Transverse colon (tissue), 4 donors: ENCODE data around the gene TGFB2. TPM values are rescaled to one million over a fixed set of nuclear protein-coding genes. Genes with fewer than 3 reads are reported as not detected.

ENCODE experiments used
- DNase-seq: peaks from one replicate; pipeline ENCODE4 v3.0.0-alpha.2; 2019
- H3K27ac ChIP-seq, 4 donors: fragments of 200-600 bp; sonication (generic); 2 replicates each; pipeline ENCODE4 v1.5.1; 2016 to 2018; ENCODE audit warnings: inconsistent platforms in 4 of 4
- H3K27me3 ChIP-seq: fragments of 200-600 bp; sonication (generic); 2 replicates; pipeline ENCODE4 v1.5.1; 2017; ENCODE audit warnings: inconsistent platforms
- H3K36me3 ChIP-seq, 4 donors: fragments of 200-600 bp; sonication (generic); 2 replicates each; pipeline ENCODE4 v1.5.1; 2017 to 2019; ENCODE audit warnings: inconsistent platforms in 4 of 4
- H3K4me1 ChIP-seq, 4 donors: fragments of 200-600 bp; sonication (generic); 2 replicates each; pipeline ENCODE4 v1.5.1; 2017 to 2020; ENCODE audit warnings: inconsistent platforms in 4 of 4
- H3K4me3 ChIP-seq, 4 donors: fragments of 200-600 bp; sonication (generic); 1 replicate in 1 of 4; 2 replicates in 3 of 4; pipeline versions ENCODE4 v1.5.1 to v1.6.1; 2017 to 2019; ENCODE audit warnings: inconsistent platforms in 4 of 4
- H3K9me3 ChIP-seq, 2 donors: fragments of 200-600 bp; sonication (generic); 2 replicates each; pipeline ENCODE4 v1.5.1; 2017 to 2019; ENCODE audit warnings: inconsistent platforms in 2 of 2
- EP300 ChIP-seq: sonication (generic); formaldehyde crosslinking; IDR thresholded peaks from one replicate; pipeline ENCODE4 v1.6.1; 2017; ENCODE audit warnings: antibody characterized with exemption, low read depth
- POLR2A ChIP-seq: fragments of 450-650 bp; IDR thresholded peaks from one replicate; pipeline ENCODE4 v1.6.1; 2016; ENCODE audit warnings: antibody characterized with exemption, mild to moderate bottlenecking, moderate library complexity
- POLR2AphosphoS5 ChIP-seq, 3 donors: sonication (generic); formaldehyde crosslinking; IDR thresholded peaks; one replicate each; pipeline ENCODE4 v1.6.1; 2016; ENCODE audit warnings: antibody characterized with exemption in 3 of 3
- WGBS, 2 donors: methylation state at CpG; one replicate each; pipeline ENCODE4 v1.1.5; 2018; ENCODE audit warnings: low coverage in 1 of 2; 5-methylcytosine and 5-hydroxymethylcytosine counted together
- in situ Hi-C, 4 donors: fragments of 200-750 bp; cut with MboI; loops; one replicate each; pipeline versions ENCODE4 v1.15.0 to v1.15.1; 2017; ENCODE audit warnings: low sequenced_read_pairs in 3 of 4, low pct_ligation_motif_present in 1 of 4, low pct_unique_long_range_greater_than_20kb in 1 of 4
- intact Hi-C: fragments of 100-400 bp; cut with DNase I; formaldehyde crosslinking; loops from one replicate; pipeline ENCODE4 v1.15.1; 2023; ENCODE audit warnings: low total_unique reads
- total RNA-seq, 4 donors: library from RNA; depleted of rRNA; stranded (reverse); fragments of >200 nt; gene quantifications; one replicate each; pipeline ENCODE4 v1.1.0, GENCODE V29; 2016
- TF ChIP-seq, protein P1 (sequence below), 5 experiments: fragments of 200-600 bp in 3 of 5; fragments of 450-650 bp in 2 of 5; sonication (generic) in 3 of 5; IDR thresholded peaks; 1 replicate in 2 of 5; 2 replicates in 3 of 5; pipeline ENCODE4 v1.5.1; 2016 to 2017; ENCODE audit warnings: antibody characterized with exemption in 5 of 5, inconsistent platforms in 3 of 5, mild to moderate bottlenecking in 2 of 5, moderate library complexity in 1 of 5

The TGFB2 gene
- total RNA-seq, 4 donors from 2014 or later: 0.41 to 2.2 (median 1.1) TPM

DNA sequence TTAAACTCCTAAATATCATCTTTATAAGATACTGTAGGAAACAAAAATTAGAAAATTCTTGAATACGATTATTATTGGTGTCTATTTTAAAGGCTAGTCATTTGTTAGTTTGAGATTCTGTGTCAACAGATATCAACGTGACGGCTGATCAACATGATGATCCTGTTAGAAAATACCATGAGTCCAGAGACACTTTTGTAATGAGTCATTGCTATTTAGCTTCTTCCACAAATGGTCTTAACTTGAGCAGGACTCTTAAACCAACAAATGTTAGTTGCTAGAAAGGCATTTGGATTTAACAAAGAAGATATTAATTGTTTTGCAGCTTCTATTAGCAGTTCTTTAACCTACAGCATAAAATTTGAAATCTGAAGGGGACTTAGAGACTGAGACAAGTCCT is 131.2 kb downstream of the TGFB2 start:
- DNase-seq: no peak
- 53 to 63% methylated on average over 1 to 3 of the region's 3 CpGs for WGBS, 2 donors
- H3K27ac ChIP-seq: peak overlapping the region in 1 of 4 donors; percentile 38
- peaks cover 0 to 10% (median 7%) of the 10 kb centered on the region in 4 donors for H3K4me1 ChIP-seq
- intact Hi-C loops (no loop called here), in situ Hi-C loops (no loop called here)
- H3K9me3 ChIP-seq: no peaks in the 10 kb centered on the region
- H3K27me3 ChIP-seq: no peaks in the 10 kb centered on the region
- no peaks in the 10 kb centered on the region for H3K36me3 ChIP-seq
- no peak for TF ChIP-seq POLR2A
- TF ChIP-seq EP300: no peak
- TF ChIP-seq, protein P1, sequence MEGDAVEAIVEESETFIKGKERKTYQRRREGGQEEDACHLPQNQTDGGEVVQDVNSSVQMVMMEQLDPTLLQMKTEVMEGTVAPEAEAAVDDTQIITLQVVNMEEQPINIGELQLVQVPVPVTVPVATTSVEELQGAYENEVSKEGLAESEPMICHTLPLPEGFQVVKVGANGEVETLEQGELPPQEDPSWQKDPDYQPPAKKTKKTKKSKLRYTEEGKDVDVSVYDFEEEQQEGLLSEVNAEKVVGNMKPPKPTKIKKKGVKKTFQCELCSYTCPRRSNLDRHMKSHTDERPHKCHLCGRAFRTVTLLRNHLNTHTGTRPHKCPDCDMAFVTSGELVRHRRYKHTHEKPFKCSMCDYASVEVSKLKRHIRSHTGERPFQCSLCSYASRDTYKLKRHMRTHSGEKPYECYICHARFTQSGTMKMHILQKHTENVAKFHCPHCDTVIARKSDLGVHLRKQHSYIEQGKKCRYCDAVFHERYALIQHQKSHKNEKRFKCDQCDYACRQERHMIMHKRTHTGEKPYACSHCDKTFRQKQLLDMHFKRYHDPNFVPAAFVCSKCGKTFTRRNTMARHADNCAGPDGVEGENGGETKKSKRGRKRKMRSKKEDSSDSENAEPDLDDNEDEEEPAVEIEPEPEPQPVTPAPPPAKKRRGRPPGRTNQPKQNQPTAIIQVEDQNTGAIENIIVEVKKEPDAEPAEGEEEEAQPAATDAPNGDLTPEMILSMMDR (IDR thresholded peaks at IDR 0.05): no peak
- TF ChIP-seq POLR2AphosphoS5 (IDR thresholded peaks at IDR 0.05): no peak
- no peak overlapping the region for H3K4me3 ChIP-seq

DNA sequence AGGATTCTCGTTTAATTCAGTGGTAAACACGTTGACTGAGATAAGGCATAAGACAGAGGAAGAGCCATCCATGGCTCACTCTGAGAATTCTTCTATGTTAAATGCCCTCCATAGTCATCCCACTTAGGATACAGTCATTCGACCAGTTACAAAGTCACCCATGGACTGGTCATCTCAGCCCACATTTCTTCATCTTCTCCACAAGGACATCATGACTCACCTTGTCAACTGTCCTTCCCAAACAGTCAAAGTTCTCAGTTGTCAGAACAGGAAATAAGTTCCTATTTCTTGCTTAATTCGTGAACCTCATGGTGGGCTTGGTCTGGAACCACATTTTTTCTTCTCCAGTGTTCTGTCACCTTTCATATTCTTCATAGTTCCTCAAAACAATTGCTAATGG is 133.2 kb downstream of the TGFB2 start:
- H3K27me3 ChIP-seq: no peaks in the 10 kb centered on the region
- intact Hi-C loops: no loop called here
- H3K4me3 ChIP-seq: no peak overlapping the region
- 72 to 78% methylated on average over 4 of the region's 4 CpGs for WGBS, 2 donors
- DNase-seq: no peak
- H3K4me1 ChIP-seq: peaks cover 0 to 10% (median 7%) of the 10 kb centered on the region in 4 donors
- no peaks in the 10 kb centered on the region for H3K36me3 ChIP-seq
- in situ Hi-C loops: no loop called here
- H3K9me3 ChIP-seq: no peaks in the 10 kb centered on the region
- TF ChIP-seq, protein P1 (IDR thresholded peaks at IDR 0.05): no peak
- TF ChIP-seq EP300 (no peak), POLR2A (no peak), POLR2AphosphoS5 (IDR thresholded peaks at IDR 0.05) (no peak)
- H3K27ac ChIP-seq: no peak overlapping the region

DNA sequence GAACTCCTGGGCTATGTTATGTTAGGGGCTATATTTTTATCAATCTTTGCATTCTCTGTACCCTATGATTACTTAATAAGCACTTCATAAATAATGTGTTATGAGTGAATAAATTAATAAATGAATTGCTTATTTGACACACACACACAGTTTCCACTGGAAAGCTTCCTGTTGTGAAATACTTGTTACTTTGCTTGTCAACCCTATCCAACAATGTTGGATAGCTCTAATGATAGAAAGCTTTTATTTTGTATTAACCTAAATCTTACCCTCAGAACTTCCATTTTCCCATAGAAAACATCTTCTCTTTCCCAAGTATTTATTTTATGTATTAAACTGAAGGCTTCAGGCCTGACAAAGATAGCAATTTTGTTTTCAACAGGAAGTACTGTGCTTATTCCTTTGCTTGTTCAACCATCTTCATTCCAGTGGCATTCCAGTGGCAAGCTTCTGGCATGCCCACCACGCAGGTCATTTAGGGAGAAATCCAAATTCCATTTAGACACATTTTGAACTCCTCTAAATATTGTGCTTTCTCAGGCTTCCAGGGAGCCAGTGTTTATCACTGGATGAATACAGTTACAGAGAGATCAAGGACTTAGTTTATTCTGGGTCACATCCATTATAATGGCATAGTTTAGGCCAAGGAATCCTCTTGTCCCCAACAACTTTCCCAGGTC is 134.4 kb downstream of the TGFB2 start:
- intact Hi-C loops: no loop called here
- Histone ChIP-seq H3K4me1 (peaks cover 0 to 10% (median 7%) of the 10 kb centered on the region in 4 donors), H3K27ac (peak overlapping the region; percentile 63 to 72 (median 66))

DNA sequence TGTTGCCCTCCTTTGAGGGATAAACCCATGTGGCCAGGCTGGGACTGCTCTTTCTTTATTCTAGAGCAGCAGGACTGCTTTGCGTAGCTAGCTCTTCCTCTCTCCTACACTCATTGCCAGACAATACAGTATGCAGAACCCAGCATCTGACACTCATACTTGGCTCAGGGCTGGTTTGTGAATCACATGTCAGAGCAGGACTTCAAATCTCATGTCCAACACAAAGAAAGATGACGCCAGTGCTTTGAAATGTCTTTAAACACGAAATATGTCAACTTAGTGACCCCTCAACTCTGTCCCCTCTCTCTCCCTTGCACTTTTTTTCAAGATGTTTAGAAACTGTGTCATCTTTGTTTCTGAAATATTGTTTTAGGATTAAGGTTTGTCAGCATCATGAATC is 135.0 kb downstream of the TGFB2 start:
- Histone ChIP-seq H3K27ac (peak overlapping the region; percentile 63 to 72 (median 66)), H3K9me3 (no peaks in the 10 kb centered on the region), H3K4me3 (no peak overlapping the region), H3K4me1 (peaks cover 0 to 10% (median 7%) of the 10 kb centered on the region in 4 donors), H3K27me3 (no peaks in the 10 kb centered on the region), H3K36me3 (no peaks in the 10 kb centered on the region)
- intact Hi-C loops (no loop called here), in situ Hi-C loops (no loop called here)
- TF ChIP-seq EP300: no peak
- TF ChIP-seq, protein P1 (IDR thresholded peaks at IDR 0.05): no peak
- peak in 1 of 3 donors; percentile 32 for TF ChIP-seq POLR2AphosphoS5 (IDR thresholded peaks at IDR 0.05)
- 62 to 76% methylated on average over 2 to 3 of the region's 3 CpGs for WGBS, 2 donors
- DNase-seq: no peak

More for the DNA sequence above, 134.4 kb downstream of the TGFB2 start:
- DNase-seq: no peak
- Histone ChIP-seq H3K9me3 (no peaks in the 10 kb centered on the region), H3K27me3 (no peaks in the 10 kb centered on the region), H3K4me3 (no peak overlapping the region), H3K36me3 (no peaks in the 10 kb centered on the region)
- WGBS, 2 donors: 43 to 54% methylated on average over 1 of the region's 1 CpG
- in situ Hi-C loops: no loop called here
- TF ChIP-seq EP300: no peak
- no peak for TF ChIP-seq POLR2A
- TF ChIP-seq, protein P1 (IDR thresholded peaks at IDR 0.05): no peak
- no peak for TF ChIP-seq POLR2AphosphoS5 (IDR thresholded peaks at IDR 0.05)
